ENCODE results near the gene TMEM125.

- TF ChIP-seq CTCF (IDR thresholded peaks at IDR 0.05) (no peak), POLR2A (IDR thresholded peaks at IDR 0.05) (no peak)
These were observed 34.2 kb upstream of the TMEM125 start for GRCh38 chr1:43235451-43236121.
